ENCODE data around the gene SLC9A3. TPM values are rescaled to one million over a fixed set of nuclear protein-coding genes. Genes with fewer than 3 reads are reported as not detected.

SLC9A3 gene
- total RNA-seq, 4 donors from 2014 or later, result 1.7 to 5.0 (median 2.8) TPM

- Histone ChIP-seq H3K9me3 (no peaks in the 10 kb centered on the region), H3K4me3 (no peak overlapping the region), H3K36me3 (no peaks in the 10 kb centered on the region), H3K4me1 (no peaks in the 10 kb centered on the region), H3K27me3 (peaks cover 0 to 63% (median 0%) of the 10 kb centered on the region in 4 donors), H3K27ac (replicated peaks in 1 of 4) (no peak overlapping the region)
- DNase-seq (ENCODE audit: extremely low spot score), result no peak
- WGBS, result 80% methylated on average over 12 of the region's 18 CpGs
- intact Hi-C loops (cut with DNase I), result no loop called here
- no peak for TF ChIP-seq EP300 (IDR thresholded peaks at IDR 0.05)
- TF ChIP-seq POLR2AphosphoS5 (IDR thresholded peaks at IDR 0.05), result no peak
- no peak for TF ChIP-seq CTCF (IDR thresholded peaks at IDR 0.05)
- TF ChIP-seq POLR2A (IDR thresholded peaks at IDR 0.05; ENCODE audit: low read depth), result no peak
Observed at GRCh38 chr5:435961-436640, 88.1 kb downstream of the SLC9A3 start.

- intact Hi-C loops (cut with DNase I), result no loop called here
- H3K27me3 ChIP-seq, result peaks cover 0 to 68% (median 0%) of the 10 kb centered on the region in 4 donors
- WGBS, result 86% methylated on average over 20 of the region's 27 CpGs
- H3K36me3 ChIP-seq, result no peaks in the 10 kb centered on the region
- DNase-seq (ENCODE audit: extremely low spot score), result no peak
- no peak for TF ChIP-seq POLR2AphosphoS5 (IDR thresholded peaks at IDR 0.05)
- no peak for TF ChIP-seq POLR2A (IDR thresholded peaks at IDR 0.05; ENCODE audit: low read depth)
- no peak for TF ChIP-seq EP300 (IDR thresholded peaks at IDR 0.05)
- TF ChIP-seq CTCF (IDR thresholded peaks at IDR 0.05), result no peak
- H3K9me3 ChIP-seq, result no peaks in the 10 kb centered on the region
- H3K27ac ChIP-seq (replicated peaks in 1 of 4), result no peak overlapping the region
- no peak overlapping the region for H3K4me3 ChIP-seq
- H3K4me1 ChIP-seq, result no peaks in the 10 kb centered on the region
Observed at GRCh38 chr5:435156-435790, 89.0 kb downstream of the SLC9A3 start.

- H3K36me3 ChIP-seq, result no peaks in the 10 kb centered on the region
- TF ChIP-seq POLR2AphosphoS5 (IDR thresholded peaks at IDR 0.05), result no peak
- TF ChIP-seq CTCF (IDR thresholded peaks at IDR 0.05), result no peak
- no peak for TF ChIP-seq POLR2A (IDR thresholded peaks at IDR 0.05; ENCODE audit: low read depth)
- no peak for TF ChIP-seq EP300 (IDR thresholded peaks at IDR 0.05)
- no peaks in the 10 kb centered on the region for H3K9me3 ChIP-seq
- H3K4me3 ChIP-seq, result no peak overlapping the region
- peaks cover 0 to 70% (median 0%) of the 10 kb centered on the region in 4 donors for H3K27me3 ChIP-seq
- intact Hi-C loops (cut with DNase I), result no loop called here
- DNase-seq (ENCODE audit: extremely low spot score), result no peak
- 95% methylated on average over 14 of the region's 26 CpGs for WGBS
- H3K4me1 ChIP-seq, result peaks cover 0 to 3% (median under 1%) of the 10 kb centered on the region in 4 donors
- no peak overlapping the region for H3K27ac ChIP-seq (replicated peaks in 1 of 4)
Observed at GRCh38 chr5:434443-435146, 89.7 kb downstream of the SLC9A3 start.

GRCh38 chr5:433836-434235, 90.4 kb downstream of the SLC9A3 start:
- Histone ChIP-seq H3K27ac (replicated peaks in 1 of 4) (no peak overlapping the region), H3K9me3 (no peaks in the 10 kb centered on the region), H3K4me3 (no peak overlapping the region), H3K4me1 (peaks cover 0 to 6% (median 3%) of the 10 kb centered on the region in 4 donors), H3K27me3 (peaks cover 0 to 73% (median 0%) of the 10 kb centered on the region in 4 donors), H3K36me3 (no peaks in the 10 kb centered on the region)
- intact Hi-C loops (cut with DNase I), result no loop called here
- TF ChIP-seq EP300 (IDR thresholded peaks at IDR 0.05) (no peak), CTCF (IDR thresholded peaks at IDR 0.05) (no peak)
- DNase-seq (ENCODE audit: extremely low spot score), result no peak
- 84% methylated on average over 5 of the region's 16 CpGs for WGBS

Measured in esophagus muscularis mucosa (tissue), 4 donors.